PFSK-1 (cell line): ENCODE results near the gene ZNF598.

Source experiments
- FOXP2 ChIP-seq: optimal IDR thresholded peaks from 2 replicates; pipeline ENCODE3; 2011; ENCODE audit warnings: borderline replicate concordance, control low read depth, inconsistent platforms; ENCODE audit not compliant: insufficient read depth; ENCODE audit errors: extremely low read length, extremely low read depth
- POLR2AphosphoS5 ChIP-seq: IDR thresholded peaks from 2 replicates; pipeline ENCODE4 v1.6.1; 2012; ENCODE audit warnings: low read depth, mild to moderate bottlenecking, control low read depth, low read length, moderate library complexity
- REST ChIP-seq, 2 experiments: IDR thresholded peaks; 2 replicates each; pipeline versions ENCODE4 v1.6.1 to v1.8.0; 2011 to 2012; ENCODE audit warnings: low read depth in 2 of 2, low read length in 2 of 2, control low read depth in 1 of 2, inconsistent platforms in 1 of 2, mild to moderate bottlenecking in 1 of 2, moderate library complexity in 1 of 2; ENCODE audit not compliant: insufficient read depth in 1 of 2
- SIN3A ChIP-seq: IDR thresholded peaks from 2 replicates; pipeline ENCODE4 v1.6.1; 2012; ENCODE audit warnings: mild to moderate bottlenecking, low read length, moderate library complexity, borderline replicate concordance; ENCODE audit not compliant: insufficient read depth
- TAF1 ChIP-seq: IDR thresholded peaks from 2 replicates; pipeline ENCODE4 v1.6.1; 2012; ENCODE audit warnings: low read length, control low read depth, borderline replicate concordance; ENCODE audit not compliant: insufficient read depth

ZNF598 gene

GRCh38 chr16:1998852-1999801 is 10.5 kb downstream of the ZNF598 start:
- no peak for TF ChIP-seq SIN3A
- no peak for TF ChIP-seq TAF1
- no peak for TF ChIP-seq FOXP2
- no peak for TF ChIP-seq REST (IDR thresholded peaks at IDR 0.05; ENCODE audit: insufficient read depth in 1 of 2, low read depth in 2 of 2, low read length in 2 of 2)
- TF ChIP-seq POLR2AphosphoS5, result no peak

GRCh38 chr16:1998360-1998835 is 11.2 kb downstream of the ZNF598 start:
- TF ChIP-seq POLR2AphosphoS5, result no peak
- TF ChIP-seq SIN3A, result no peak

- TF ChIP-seq TAF1 (no peak), SIN3A (no peak), POLR2AphosphoS5 (no peak), FOXP2 (no peak), REST (IDR thresholded peaks at IDR 0.05; ENCODE audit: insufficient read depth in 1 of 2, low read depth in 2 of 2, low read length in 2 of 2) (no peak)
Measured at GRCh38 chr16:1997494-1998359, 11.9 kb downstream of the ZNF598 start.

- TF ChIP-seq SIN3A, result no peak
- no peak for TF ChIP-seq FOXP2
- TF ChIP-seq POLR2AphosphoS5, result no peak
- TF ChIP-seq TAF1, result no peak
- TF ChIP-seq REST (IDR thresholded peaks at IDR 0.05; ENCODE audit: insufficient read depth in 1 of 2, low read depth in 2 of 2, low read length in 2 of 2), result no peak
Measured at GRCh38 chr16:1993731-1994131, 15.9 kb downstream of the ZNF598 start.

- TF ChIP-seq REST (IDR thresholded peaks at IDR 0.05; ENCODE audit: insufficient read depth in 1 of 2, low read depth in 2 of 2, low read length in 2 of 2) (no peak), TAF1 (no peak), SIN3A (no peak), FOXP2 (no peak), POLR2AphosphoS5 (no peak)
Measured at GRCh38 chr16:1992704-1993317, 16.8 kb downstream of the ZNF598 start.
